AG09309 (cell line): ENCODE measurements around the gene RBM17.

ENCODE experiments used
- DNase-seq: peaks from one replicate; pipeline ENCODE4 v3.0.0-alpha.2; 2010; ENCODE audit warnings: low read depth
- H3K4me3 ChIP-seq: 2 replicates; pipeline ENCODE4 v1.5.1; 2011; ENCODE audit warnings: mild to moderate bottlenecking, low read depth, low read length, moderate library complexity; ENCODE audit not compliant: control insufficient read depth
- CTCF ChIP-seq: IDR thresholded peaks from 2 replicates; pipeline ENCODE4 v1.5.1; 2011; ENCODE audit warnings: mild to moderate bottlenecking, low read depth, low read length, inconsistent platforms; ENCODE audit not compliant: insufficient read depth, control insufficient read depth; ENCODE audit errors: missing control alignments

The RBM17 gene

GRCh38 chr10:6148251-6148701 is 59.4 kb downstream of the RBM17 start:
- TF ChIP-seq CTCF: no peak
- DNase-seq: no peak
- no peak overlapping the region for H3K4me3 ChIP-seq

GRCh38 chr10:6148908-6149307 is 60.1 kb downstream of the RBM17 start:
- DNase-seq: no peak
- H3K4me3 ChIP-seq: no peak overlapping the region
- TF ChIP-seq CTCF: no peak

- peak; percentile 74 for TF ChIP-seq CTCF
- no peak for DNase-seq
- no peak overlapping the region for H3K4me3 ChIP-seq
These were observed 62.5 kb downstream of the RBM17 start for GRCh38 chr10:6151087-6151977.

DNA sequence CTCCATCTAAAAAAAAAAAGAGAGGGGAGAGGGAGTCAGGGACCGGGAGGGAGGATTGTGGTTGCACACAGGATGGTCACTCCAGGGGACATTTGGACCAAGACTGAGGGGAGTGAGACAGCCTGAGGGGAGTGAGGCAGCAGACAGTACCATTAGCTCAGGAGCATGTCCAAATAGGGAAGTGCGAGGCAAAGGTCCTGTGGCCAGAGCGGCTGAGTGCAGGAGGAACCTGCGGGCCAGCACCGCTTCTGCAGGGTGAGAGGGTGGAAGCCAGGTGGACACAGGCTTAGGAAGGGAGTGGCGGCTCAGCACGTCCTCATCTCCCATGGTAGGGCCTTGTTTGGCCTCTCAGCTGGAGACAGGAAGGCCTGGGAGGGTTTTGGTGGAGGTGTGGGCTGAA is 65.0 kb downstream of the RBM17 start:
- no peak for DNase-seq
- H3K4me3 ChIP-seq: no peak overlapping the region
- no peak for TF ChIP-seq CTCF

DNA sequence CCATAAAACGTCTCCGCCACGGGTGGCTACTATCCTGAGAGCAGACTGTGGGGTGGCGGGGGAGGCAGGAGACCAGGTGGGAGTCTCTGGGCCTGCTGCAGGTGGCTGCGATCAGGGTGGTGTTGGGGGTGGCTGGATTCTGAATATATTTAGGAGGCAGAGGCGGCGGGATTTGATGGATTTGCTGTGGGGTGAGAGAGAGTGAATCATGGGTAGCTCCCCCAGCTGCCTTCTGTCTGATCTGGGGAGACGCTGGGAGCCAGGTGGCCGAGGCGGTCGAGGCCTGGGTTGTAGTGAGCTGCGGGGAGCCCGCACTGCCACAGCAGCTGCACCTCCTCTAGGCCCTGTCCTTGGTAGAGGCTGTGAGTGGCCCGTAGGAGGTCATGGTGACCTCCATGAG is 65.7 kb downstream of the RBM17 start:
- DNase-seq: no peak
- TF ChIP-seq CTCF: no peak
- no peak overlapping the region for H3K4me3 ChIP-seq

- DNase-seq: no peak
- no peak for TF ChIP-seq CTCF
- H3K4me3 ChIP-seq: no peak overlapping the region
These were observed 69.4 kb downstream of the RBM17 start for GRCh38 chr10:6158276-6158675.

GRCh38 chr10:6161921-6162320 is 73.1 kb downstream of the RBM17 start:
- DNase-seq: no peak
- no peak for TF ChIP-seq CTCF

More at GRCh38 chr10:6161921-6162320, 73.1 kb downstream of the RBM17 start:
- no peak overlapping the region for H3K4me3 ChIP-seq
